ENCODE measurements around the gene DCXR.

- TF ChIP-seq CTCF (IDR thresholded peaks at IDR 0.05; ENCODE audit: insufficient read depth, low read depth, low read length) = no peak
- TF ChIP-seq EZH2 (IDR thresholded peaks at IDR 0.05; ENCODE audit: insufficient read depth, low read length) = no peak
Measured at GRCh38 chr17:82047914-82048570, 10.5 kb upstream of the DCXR start.

Data from astrocyte (in vitro differentiated cells and primary cell).